Adipose tissue (tissue), 3 donors: Measurements from ENCODE around the gene SOCS7. TPM values are rescaled to one million over a fixed set of nuclear protein-coding genes. Genes with fewer than 3 reads are reported as not detected.
A peak's percentile ranks its signal among the peaks of the same experiment; 100 is the strongest.

Experiments used
- H3K27ac ChIP-seq: one replicate; pipeline ENCODE4 v1.5.1; 2013; ENCODE audit warnings: low read depth, low read length
- WGBS, 3 donors: extraction: QIAGEN DNeasy Blood & Tissue Kit; methylation state at CpG; one replicate each; pipeline ENCODE4 v1.1.7; 2013; 5-methylcytosine and 5-hydroxymethylcytosine counted together
- polyA plus RNA-seq, 3 donors: library from polyadenylated mRNA; stranded (reverse); fragments of 200-250 nt; gene quantifications; one replicate each; pipeline ENCODE4 v1.2.3, GENCODE V29; 2013
- donor health status: healthy with polysubstance abuse.
- donor health status: Bipolar disorder and iron deficiency.
- donor health status: healthy.

The SOCS7 gene
- polyA plus RNA-seq, 3 donors, result 4.9 to 9.7 (median 6.3) TPM

DNA sequence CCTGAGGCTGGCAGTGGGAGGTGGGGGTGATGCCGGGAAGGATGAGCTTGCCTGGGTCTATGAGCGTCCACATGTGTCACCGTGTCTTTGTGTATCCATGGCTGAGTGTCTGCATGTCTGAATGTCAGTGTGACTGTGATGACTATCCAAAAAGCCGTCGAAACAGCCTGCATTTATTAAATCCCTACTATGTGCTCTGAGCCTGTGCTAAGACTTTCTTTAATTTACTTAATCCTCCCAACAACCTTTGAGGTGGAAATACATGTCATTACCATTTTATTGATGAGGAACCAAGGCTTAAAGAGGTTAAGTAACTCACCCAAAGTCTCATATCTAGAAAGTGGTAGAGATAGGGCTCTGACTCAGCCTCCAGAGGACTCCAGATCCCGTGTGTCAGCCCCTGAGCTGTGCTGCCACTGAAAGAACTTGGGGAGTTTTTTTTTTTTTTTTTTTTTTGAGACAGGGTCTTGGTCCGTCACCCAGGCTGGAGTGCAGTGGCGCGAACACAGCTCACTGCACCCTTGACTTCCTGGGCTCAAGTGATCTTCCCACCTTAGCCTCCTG lies 96.6 kb downstream of the SOCS7 start:
- WGBS, 3 donors, result 75 to 83% (median 79%) methylated on average over 9 of the region's 9 CpGs
- no peak overlapping the region for H3K27ac ChIP-seq

DNA sequence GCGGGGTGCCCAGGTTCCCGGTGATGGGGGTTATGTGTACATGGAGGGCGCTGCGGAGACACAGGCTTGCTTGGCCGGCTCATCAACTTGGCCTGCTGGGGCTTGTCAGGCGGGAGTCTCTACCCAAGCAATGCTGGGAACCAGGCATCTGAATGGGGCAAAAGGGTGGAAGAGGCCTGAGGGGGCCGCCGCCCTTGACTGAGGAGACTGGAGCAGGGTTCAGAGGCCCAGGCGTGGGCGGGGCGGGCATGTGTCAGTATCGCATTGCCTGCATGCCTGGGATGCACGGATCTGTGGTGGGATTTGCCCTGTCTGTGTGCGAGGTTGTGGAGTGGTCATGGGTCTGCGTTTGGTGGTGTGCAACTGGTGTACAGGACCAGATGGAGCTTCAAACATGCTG lies 97.7 kb downstream of the SOCS7 start:
- WGBS, 3 donors, result 74 to 76% (median 75%) methylated on average over 14 to 15 of the region's 15 CpGs
- H3K27ac ChIP-seq, result no peak overlapping the region

DNA sequence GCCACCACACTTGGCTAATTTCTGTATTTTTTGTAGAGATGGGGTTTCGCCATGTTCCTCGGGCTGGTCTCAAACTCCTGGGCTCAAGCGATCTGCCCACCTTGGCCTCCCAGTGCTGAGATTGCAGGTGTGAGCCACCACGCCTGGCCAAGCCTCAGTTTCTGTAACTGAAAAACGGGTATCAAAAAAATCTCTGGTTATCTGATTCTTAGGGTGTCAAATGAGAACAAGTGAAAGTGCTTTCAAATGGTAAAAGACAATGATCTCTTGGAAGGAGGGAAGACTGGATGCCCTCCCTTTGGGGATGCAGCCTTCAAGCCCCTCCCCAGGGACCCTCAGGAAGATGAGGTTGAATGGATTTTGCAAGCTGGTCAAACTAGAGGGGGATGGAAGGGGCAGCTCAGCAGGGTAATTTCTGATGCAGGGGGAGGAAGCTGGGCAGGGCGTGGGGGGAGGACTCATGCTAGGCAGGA lies 98.9 kb downstream of the SOCS7 start:
- H3K27ac ChIP-seq, result no peak overlapping the region
- 72 to 77% (median 74%) methylated on average over 6 of the region's 6 CpGs for WGBS, 3 donors

DNA sequence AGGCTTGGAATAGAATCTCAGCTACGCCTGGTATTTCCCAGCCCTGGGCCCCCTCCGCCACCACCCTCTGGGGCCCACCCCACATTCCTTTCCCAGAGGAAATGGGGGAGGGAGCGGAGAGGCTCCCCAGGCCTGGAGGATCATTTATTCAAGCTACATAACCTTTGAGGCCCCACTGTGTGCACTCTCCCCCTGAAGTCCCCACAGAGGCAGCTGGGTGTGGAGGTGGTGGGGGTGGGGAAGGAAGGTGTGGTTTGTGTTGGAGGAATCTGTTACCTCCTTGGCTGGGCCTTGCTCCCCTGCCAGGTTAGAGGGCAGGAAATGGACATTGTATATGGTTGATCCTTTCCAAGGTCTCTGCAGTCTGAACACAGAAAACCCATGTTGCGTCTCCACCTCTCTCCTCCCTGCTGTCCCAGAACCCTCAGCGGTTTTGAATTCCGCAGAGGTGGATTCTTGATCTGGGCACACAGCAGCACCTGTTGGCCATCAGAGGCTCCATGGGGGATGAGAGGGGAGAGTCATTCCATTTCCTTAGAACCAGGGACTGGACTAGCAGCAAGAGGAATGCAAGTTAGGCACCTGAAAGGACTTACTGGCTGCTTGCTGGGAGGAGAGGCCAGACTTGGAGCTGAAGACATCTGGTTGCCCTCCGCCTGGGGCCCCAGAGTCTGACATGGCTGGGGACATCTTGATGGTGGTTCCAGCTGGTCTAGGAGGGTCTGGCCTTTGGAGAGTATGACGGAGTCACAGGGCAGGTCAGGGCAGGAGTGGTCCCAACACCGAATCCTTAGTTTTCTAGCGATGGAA lies 99.6 kb downstream of the SOCS7 start:
- WGBS, 3 donors, result 49 to 55% (median 52%) methylated on average over 10 of the region's 10 CpGs
- H3K27ac ChIP-seq, result peak overlapping the region; percentile 7

DNA sequence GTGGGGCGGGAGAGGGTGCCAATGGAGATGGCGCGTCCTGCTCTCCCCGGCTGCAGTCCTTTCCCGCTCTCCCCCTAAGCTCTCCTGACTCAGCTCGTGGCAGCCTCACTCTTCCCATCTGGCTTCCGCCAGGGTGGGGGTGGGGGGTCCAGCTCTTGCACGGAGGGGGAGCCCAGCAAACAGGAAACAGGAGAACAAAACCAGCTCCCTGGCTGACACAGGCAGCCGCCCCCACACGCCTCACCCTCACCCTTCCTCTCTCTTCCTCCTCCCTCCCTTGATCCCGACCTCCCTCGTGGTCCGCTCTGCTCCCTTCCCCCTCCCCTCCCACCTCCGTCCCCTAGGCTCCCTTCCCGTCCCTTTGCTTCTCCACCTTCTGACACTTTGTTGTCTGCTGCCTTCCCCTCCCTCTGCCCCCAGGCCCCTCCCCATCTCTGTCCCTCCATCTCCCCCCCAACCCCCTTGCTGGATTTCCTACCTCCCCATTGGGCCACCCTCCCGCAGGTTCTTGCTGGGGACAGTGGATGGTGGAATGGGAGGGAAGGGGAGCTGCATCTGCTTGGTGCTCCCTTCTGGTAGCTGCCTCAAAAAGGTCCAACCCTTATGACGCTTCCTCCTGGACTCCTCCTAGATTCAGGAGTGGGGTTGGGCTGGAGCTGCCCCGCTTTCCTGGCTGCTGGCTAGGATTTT lies 100.3 kb downstream of the SOCS7 start:
- no peak overlapping the region for H3K27ac ChIP-seq
- WGBS, 3 donors, result 24 to 30% (median 24%) methylated on average over 17 to 18 of the region's 18 CpGs

DNA sequence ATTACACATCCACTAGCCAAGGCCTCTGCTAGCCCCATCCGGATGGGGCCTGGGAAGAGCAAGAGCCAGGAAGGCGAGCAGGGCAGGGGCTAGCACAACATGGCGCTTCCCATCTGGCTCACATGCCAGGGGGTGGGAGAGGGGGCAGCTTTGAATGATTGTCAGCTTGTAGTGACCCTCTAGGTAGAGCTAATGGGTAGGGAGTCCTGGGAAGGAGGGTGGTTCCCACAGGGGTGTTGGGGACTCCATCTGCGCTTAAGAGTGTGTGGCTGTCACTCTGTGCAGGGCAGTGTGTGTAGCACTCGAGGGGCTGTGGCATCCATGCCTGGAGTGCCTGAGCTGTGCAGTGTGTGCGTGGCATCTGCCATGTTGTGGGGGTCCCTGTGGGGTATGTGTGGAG lies 101.1 kb downstream of the SOCS7 start:
- WGBS, 3 donors, result 80 to 88% (median 82%) methylated on average over 6 of the region's 6 CpGs
- H3K27ac ChIP-seq, result no peak overlapping the region

DNA sequence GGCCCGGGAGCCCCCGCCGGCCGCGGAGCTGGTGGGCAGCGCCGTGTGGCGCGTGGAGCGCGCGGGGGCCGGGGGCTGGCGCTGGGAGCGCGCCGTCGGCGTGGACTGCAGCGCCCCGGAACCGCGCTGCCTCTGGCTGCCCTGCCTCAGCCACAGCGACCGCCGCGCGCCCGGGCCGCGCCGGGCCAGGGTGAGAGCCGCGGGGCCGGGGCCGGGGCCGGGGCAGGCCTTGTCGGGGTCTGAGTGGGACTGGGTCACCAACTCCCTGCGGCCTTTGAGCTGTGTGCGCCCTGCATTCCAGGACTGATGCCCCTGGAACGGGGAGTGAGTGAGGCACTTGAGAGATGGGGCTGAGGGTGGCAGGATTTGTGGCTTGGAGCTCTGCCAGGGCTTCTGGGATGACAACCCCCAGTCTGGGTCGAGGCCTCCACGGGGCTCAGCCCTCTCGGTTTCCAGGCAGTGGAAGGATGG lies 102.3 kb downstream of the SOCS7 start:
- no peak overlapping the region for H3K27ac ChIP-seq
- 2 to 4% (median 3%) methylated on average over 23 to 44 of the region's 44 CpGs for WGBS, 3 donors

DNA sequence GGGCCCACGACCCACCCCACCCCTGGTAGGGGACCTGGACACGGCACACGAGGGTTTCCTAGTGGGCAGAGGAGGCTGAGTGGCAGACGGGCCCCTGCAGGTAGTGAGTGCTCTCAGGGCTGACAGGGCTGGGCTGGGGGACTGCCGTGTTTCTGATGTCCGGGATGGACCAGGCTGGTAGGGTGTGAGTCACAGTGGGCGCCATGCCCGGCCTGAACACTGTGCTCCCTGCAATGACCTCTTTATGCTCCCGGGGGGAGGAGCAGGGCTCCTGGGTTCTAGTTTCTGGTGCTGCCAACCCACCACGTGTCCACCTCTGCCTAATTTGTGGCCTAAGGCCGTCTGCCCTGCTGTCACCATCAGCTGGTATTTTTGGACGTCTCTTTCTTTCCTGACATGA lies 102.9 kb downstream of the SOCS7 start:
- WGBS, 3 donors, result 25 to 41% (median 31%) methylated on average over 12 of the region's 12 CpGs
- H3K27ac ChIP-seq, result peak overlapping the region; percentile 9

Other genes starting within 250 kb of the SOCS7 start
- not detected for gene TBC1D3E, start 223.9 kb upstream of the SOCS7 start, polyA plus RNA-seq
- not detected for gene TBC1D3, start 159.3 kb upstream of the SOCS7 start, polyA plus RNA-seq
- 10 to 100 TPM; 31.3 to 41.4 (median 32.5) TPM for gene MRPL45, start 54.7 kb upstream of the SOCS7 start, polyA plus RNA-seq
- gene GPR179, start 7.9 kb upstream of the SOCS7 start, polyA plus RNA-seq, result under 1 TPM; 0.02 to 0.11 (median 0.03) TPM
- 10 to 100 TPM in 2 of 3 donors, 1 to 10 TPM in 1; 1.2 to 31.1 (median 18.6) TPM for gene ARHGAP23, start 76.6 kb downstream of the SOCS7 start, polyA plus RNA-seq